ENCODE results near the gene LRRC15.

The LRRC15 gene

DNA sequence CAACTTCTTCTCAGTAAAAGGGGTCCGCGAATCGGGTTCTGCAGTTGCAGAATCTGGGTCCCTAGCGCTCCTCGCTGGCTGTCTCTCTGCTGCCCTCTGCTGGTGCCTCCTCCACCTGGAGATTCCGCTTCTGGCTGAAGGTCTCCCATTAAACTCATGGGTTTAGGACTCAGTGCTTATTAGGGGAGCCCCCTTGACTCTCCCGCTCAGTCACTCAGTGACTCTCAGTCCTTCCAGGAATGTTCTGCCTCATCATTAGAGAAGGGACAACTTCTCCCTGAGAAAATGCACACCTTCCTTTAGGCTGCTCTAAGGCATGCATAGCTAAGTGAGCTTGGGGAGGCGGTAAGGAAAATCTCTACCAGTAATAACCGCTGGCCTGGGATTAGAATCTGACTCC lies 25.5 kb downstream of the LRRC15 start:
- in situ Hi-C loops (cut with MboI; ENCODE audit: low sequenced_read_pairs, unreplicated experiment) = loop anchor here (25.0 kb wide), 1 partner anchor 243 kb away; no protein-coding TSS in a partner anchor
- TF ChIP-seq, protein P1, sequence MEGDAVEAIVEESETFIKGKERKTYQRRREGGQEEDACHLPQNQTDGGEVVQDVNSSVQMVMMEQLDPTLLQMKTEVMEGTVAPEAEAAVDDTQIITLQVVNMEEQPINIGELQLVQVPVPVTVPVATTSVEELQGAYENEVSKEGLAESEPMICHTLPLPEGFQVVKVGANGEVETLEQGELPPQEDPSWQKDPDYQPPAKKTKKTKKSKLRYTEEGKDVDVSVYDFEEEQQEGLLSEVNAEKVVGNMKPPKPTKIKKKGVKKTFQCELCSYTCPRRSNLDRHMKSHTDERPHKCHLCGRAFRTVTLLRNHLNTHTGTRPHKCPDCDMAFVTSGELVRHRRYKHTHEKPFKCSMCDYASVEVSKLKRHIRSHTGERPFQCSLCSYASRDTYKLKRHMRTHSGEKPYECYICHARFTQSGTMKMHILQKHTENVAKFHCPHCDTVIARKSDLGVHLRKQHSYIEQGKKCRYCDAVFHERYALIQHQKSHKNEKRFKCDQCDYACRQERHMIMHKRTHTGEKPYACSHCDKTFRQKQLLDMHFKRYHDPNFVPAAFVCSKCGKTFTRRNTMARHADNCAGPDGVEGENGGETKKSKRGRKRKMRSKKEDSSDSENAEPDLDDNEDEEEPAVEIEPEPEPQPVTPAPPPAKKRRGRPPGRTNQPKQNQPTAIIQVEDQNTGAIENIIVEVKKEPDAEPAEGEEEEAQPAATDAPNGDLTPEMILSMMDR (IDR thresholded peaks at IDR 0.05; ENCODE audit: borderline replicate concordance, control extremely low read depth, extremely low read depth, insufficient read depth, missing control alignments) = peak; percentile 91
- peak; percentile 86 for DNase-seq (ENCODE audit: low spot score)

GRCh38 chr3:194343561-194343893 lies 26.0 kb downstream of the LRRC15 start:
- TF ChIP-seq, protein P1 (IDR thresholded peaks at IDR 0.05; ENCODE audit: borderline replicate concordance, control extremely low read depth, extremely low read depth, insufficient read depth, missing control alignments) = no peak
- in situ Hi-C loops (cut with MboI; ENCODE audit: low sequenced_read_pairs, unreplicated experiment) = loop anchor here (25.0 kb wide), 1 partner anchor 244 kb away; no protein-coding TSS in a partner anchor
- no peak for DNase-seq (ENCODE audit: low spot score)

DNA sequence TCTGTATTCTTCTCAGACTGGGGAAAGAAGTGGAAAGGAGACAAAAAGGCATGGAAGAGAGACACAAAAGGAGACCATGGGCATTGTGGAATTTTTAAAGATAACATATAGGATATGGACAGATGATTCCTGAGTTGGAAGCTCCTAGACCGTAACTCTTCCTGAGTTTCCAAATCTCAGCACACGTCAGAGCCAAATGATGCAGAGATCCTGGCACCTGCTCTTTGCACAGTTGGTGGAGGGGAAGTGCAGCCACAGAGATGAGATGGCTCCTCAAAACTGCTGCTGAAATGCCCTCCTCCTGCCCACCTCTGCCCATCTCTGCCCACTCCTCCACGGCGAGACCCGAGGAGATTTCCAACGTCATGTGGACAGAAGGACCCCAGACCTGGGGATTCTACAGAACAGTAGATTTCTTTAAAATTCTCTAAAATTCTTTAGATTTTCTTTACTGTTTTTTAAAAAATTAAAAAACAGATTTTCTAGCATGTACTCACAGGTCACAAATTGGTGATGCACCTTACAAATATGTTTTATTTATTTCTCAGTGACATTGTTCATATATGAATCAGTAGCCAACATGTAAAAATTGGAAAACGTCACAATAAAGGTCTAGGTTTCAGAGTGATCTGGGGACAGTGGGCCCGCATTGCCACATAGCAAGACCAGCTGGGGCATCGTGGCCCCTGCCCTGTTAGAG lies 26.5 kb downstream of the LRRC15 start:
- in situ Hi-C loops (cut with MboI; ENCODE audit: low sequenced_read_pairs, unreplicated experiment) = loop anchor here (25.0 kb wide), 1 partner anchor 244 kb away; no protein-coding TSS in a partner anchor
- no peak for DNase-seq (ENCODE audit: low spot score)
- TF ChIP-seq, protein P1 (IDR thresholded peaks at IDR 0.05; ENCODE audit: borderline replicate concordance, control extremely low read depth, extremely low read depth, insufficient read depth, missing control alignments) = no peak

DNA sequence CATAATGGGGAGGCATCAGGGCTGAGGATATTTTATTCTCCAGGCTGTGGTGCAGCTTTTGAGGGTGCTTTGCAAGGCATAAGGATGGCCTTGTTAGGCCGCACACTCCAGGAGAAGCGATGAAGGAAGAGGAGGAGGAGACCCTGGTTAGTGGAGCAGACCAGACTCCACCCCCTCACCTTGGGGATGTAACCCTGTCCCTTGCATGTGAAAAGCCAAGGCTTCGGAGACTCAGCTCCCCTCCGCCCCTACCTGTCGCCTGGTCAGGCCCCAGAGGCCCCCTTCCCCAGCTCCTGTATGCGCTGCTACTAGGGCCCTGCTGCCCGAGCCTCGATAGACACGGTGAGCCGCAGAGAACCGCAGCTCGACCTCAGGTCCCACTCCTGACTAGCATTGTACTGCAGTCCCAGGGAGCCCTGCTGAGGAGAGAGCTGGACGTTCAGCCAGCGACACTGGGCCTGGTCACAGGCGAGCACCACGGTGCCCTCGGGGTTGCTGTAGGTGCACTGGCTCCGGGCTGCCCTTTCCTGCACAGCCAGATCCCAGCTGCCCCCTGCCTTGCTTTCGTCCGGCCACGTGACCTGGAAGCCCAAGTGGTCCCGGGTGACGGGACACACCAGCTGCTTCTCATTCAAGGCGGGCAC lies 28.7 kb downstream of the LRRC15 start:
- no peak for DNase-seq (ENCODE audit: low spot score)
- TF ChIP-seq, protein P1 (IDR thresholded peaks at IDR 0.05; ENCODE audit: borderline replicate concordance, control extremely low read depth, extremely low read depth, insufficient read depth, missing control alignments) = no peak
- in situ Hi-C loops (cut with MboI; ENCODE audit: low sequenced_read_pairs, unreplicated experiment) = loop anchor here (25.0 kb wide), 1 partner anchor 246 kb away; no protein-coding TSS in a partner anchor

DNA sequence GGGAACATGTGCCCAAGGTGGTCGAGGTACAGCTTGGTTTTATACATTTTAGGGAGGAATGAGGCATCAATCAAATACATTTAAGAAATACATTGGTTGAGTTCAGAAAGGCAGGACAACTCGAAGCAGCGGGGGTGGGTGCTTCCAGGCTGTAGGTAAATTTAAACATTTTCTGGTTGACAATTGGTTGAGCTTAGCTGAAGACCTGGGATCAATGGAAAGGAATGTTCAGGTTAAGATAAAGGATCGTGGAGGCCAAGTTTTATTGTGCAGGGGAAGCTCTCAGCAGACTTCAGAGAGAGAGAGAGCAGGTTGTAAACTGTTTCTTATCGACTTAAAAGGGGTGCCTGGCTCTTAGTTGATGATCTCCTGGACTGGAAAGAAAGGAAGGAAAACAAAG lies 29.7 kb downstream of the LRRC15 start:
- DNase-seq (ENCODE audit: low spot score) = no peak
- in situ Hi-C loops (cut with MboI; ENCODE audit: low sequenced_read_pairs, unreplicated experiment) = loop anchor here (25.0 kb wide), 1 partner anchor 247 kb away; no protein-coding TSS in a partner anchor
- TF ChIP-seq, protein P1 (IDR thresholded peaks at IDR 0.05; ENCODE audit: borderline replicate concordance, control extremely low read depth, extremely low read depth, insufficient read depth, missing control alignments) = no peak

GRCh38 chr3:194339356-194339755 lies 30.2 kb downstream of the LRRC15 start:
- TF ChIP-seq, protein P1 (IDR thresholded peaks at IDR 0.05; ENCODE audit: borderline replicate concordance, control extremely low read depth, extremely low read depth, insufficient read depth, missing control alignments) = no peak
- in situ Hi-C loops (cut with MboI; ENCODE audit: low sequenced_read_pairs, unreplicated experiment) = loop anchor here (25.0 kb wide), 1 partner anchor 248 kb away; no protein-coding TSS in a partner anchor
- no peak for DNase-seq (ENCODE audit: low spot score)

All from GM13976 (cell line).